HepG2 (cell line): ENCODE measurements around the gene NPEPL1. TPM values are rescaled to one million over a fixed set of nuclear protein-coding genes. Genes with fewer than 3 reads are reported as not detected.
A peak's percentile ranks its signal among the peaks of the same experiment; 100 is the strongest.

Experiments
- ATAC-seq: fragments of 200-7000 bp; cut with Tn5 transposase; 3 replicates; pipeline ENCODE4 v1.9.1; 2020; ENCODE audit warnings: mild to moderate bottlenecking, moderate library complexity
- BruUV-seq: library from RNA; stranded (reverse); fragments of 400-500 nt; replicated peaks from 2 replicates; lab custom pipeline; 2021; lab: Mats Ljungman, UMichigan
- CTCF ChIA-PET: fragments of 300-600 bp; formaldehyde crosslinking; extraction: SDS; loops from one replicate; lab custom pipeline; 2021; ENCODE audit warnings: low total read pairs, inconsistent platforms, low intra/inter-chr PET ratio; lab: Yijun Ruan, JAX
- POLR2A ChIA-PET: fragments of 350-600 bp; sonication (Branson Sonifier 250); formaldehyde crosslinking; loops from one replicate; lab custom pipeline; 2020; ENCODE audit warnings: antibody characterized with exemption, inconsistent platforms; lab: Yijun Ruan, JAX
- DNase-seq: peaks from one replicate; pipeline ENCODE4 v3.0.0-alpha.2; 2015; ENCODE audit warnings: low spot score
- FAIRE-seq: peaks from 3 replicates; lab custom pipeline; 2011; peaks lifted over from hg19 to GRCh38; lab: Jason Lieb, UNC
- H2AFZ ChIP-seq: one replicate; pipeline ENCODE4 v1.6.1; 2011; ENCODE audit warnings: low read length, inconsistent platforms
- H3K27ac ChIP-seq: fragments of 300-600 bp; 3 replicates; pipeline ENCODE4 v1.8.0; 2011; ENCODE audit warnings: mixed run types, mild to moderate bottlenecking, mixed read lengths, low read length, inconsistent platforms; ENCODE audit not compliant: insufficient read depth; ENCODE audit errors: extremely low read length
- H3K27me3 ChIP-seq, 2 experiments: fragments of 200-600 bp in 1 of 2; 2 replicates in 1 of 2; 3 replicates in 1 of 2; pipeline versions ENCODE4 v1.6.0 to v1.8.0; 2011; ENCODE audit warnings: low read length in 2 of 2, mild to moderate bottlenecking in 2 of 2, moderate library complexity in 2 of 2, inconsistent platforms in 1 of 2; ENCODE audit not compliant: insufficient read depth in 2 of 2, control insufficient read depth in 1 of 2
- H3K36me3 ChIP-seq, 2 experiments: fragments of 200-600 bp in 1 of 2; replicated peaks in 1 of 2; 2 replicates in 1 of 2; 3 replicates in 1 of 2; pipeline versions ENCODE4 v1.5.1 to v1.8.0; 2011; ENCODE audit warnings: low read length in 2 of 2, inconsistent platforms in 1 of 2; ENCODE audit not compliant: insufficient read depth in 2 of 2, control insufficient read depth in 1 of 2
- H3K4me1 ChIP-seq: 2 replicates; pipeline ENCODE4 v1.5.1; 2012; ENCODE audit warnings: low read length, inconsistent platforms; ENCODE audit not compliant: insufficient read depth
- H3K4me2 ChIP-seq: 2 replicates; pipeline ENCODE4 v1.6.0; 2011; ENCODE audit warnings: low read depth, low read length, inconsistent platforms
- H3K4me3 ChIP-seq, 3 experiments: fragments of 200-600 bp in 1 of 3; sonication (generic), shearing (Covaris generic) in 1 of 3; replicated peaks in 1 of 3; 2 replicates each; pipeline ENCODE4 v1.5.1; 2011 to 2016; ENCODE audit warnings: low read length in 3 of 3, inconsistent platforms in 2 of 3, low read depth in 2 of 3, mild to moderate bottlenecking in 2 of 3, control low read depth in 1 of 3, mixed read lengths in 1 of 3; ENCODE audit not compliant: insufficient read depth in 1 of 3
- H3K79me2 ChIP-seq: one replicate; pipeline ENCODE4 v1.6.1; 2011; ENCODE audit warnings: low read length, inconsistent platforms; ENCODE audit not compliant: insufficient read depth
- H3K9ac ChIP-seq: 2 replicates; pipeline ENCODE4 v1.6.0; 2011; ENCODE audit warnings: mild to moderate bottlenecking, low read depth, low read length, inconsistent platforms; ENCODE audit not compliant: insufficient read depth
- H3K9me3 ChIP-seq: 2 replicates; pipeline ENCODE4 v1.5.1; 2012; ENCODE audit warnings: mild to moderate bottlenecking, low read length
- H4K20me1 ChIP-seq: 2 replicates; pipeline ENCODE4 v1.6.0; 2011; ENCODE audit warnings: inconsistent platforms, mild to moderate bottlenecking, low read length, moderate library complexity; ENCODE audit not compliant: insufficient read depth
- AGO2 ChIP-seq: fragments of 200-400 bp; formaldehyde crosslinking; optimal IDR thresholded peaks from 2 replicates; pipeline ENCODE3; 2017; ENCODE audit warnings: mild to moderate bottlenecking, low read depth, low read length, moderate library complexity
- AHR ChIP-seq: IDR thresholded peaks from 2 replicates; pipeline ENCODE4 v1.6.1; 2018; ENCODE audit warnings: missing genetic modification reagents, missing compliant biosample characterization
- CAMTA2 ChIP-seq: sonication (generic); formaldehyde crosslinking; IDR thresholded peaks from 2 replicates; pipeline ENCODE4 v1.4.0; 2020; ENCODE audit warnings: mild to moderate bottlenecking, missing genetic modification reagents, borderline replicate concordance
- ELK4 ChIP-seq: sonication (generic); formaldehyde crosslinking; IDR thresholded peaks from 2 replicates; pipeline ENCODE4 v1.9.0; 2021; ENCODE audit warnings: missing genetic modification reagents, borderline replicate concordance
- GABPB1 ChIP-seq: IDR thresholded peaks from 2 replicates; pipeline ENCODE4 v1.6.1; 2016; ENCODE audit warnings: mild to moderate bottlenecking, missing genetic modification reagents, moderate library complexity, missing compliant biosample characterization
- HNRNPL ChIP-seq: fragments of 200-400 bp; formaldehyde crosslinking; IDR thresholded peaks from 2 replicates; pipeline ENCODE4 v1.6.1; 2017; ENCODE audit warnings: mild to moderate bottlenecking, low read depth, low read length
- KDM3A ChIP-seq: IDR thresholded peaks from 2 replicates; pipeline ENCODE4 v1.6.1; 2018; ENCODE audit warnings: low read depth, missing compliant biosample characterization
- NFIB ChIP-seq: sonication (generic); formaldehyde crosslinking; IDR thresholded peaks from 2 replicates; pipeline ENCODE4 v1.9.0; 2021; ENCODE audit warnings: missing genetic modification reagents, mild to moderate bottlenecking, borderline replicate concordance
- TP53 ChIP-seq: sonication (generic); formaldehyde crosslinking; conservative IDR thresholded peaks from 2 replicates; pipeline ENCODE4 v1.4.0; 2020; ENCODE audit warnings: missing genetic modification reagents
- ZNF441 ChIP-seq: sonication (generic); formaldehyde crosslinking; IDR thresholded peaks from 2 replicates; pipeline ENCODE4 v1.7.0; 2021; ENCODE audit warnings: missing genetic modification reagents, borderline replicate concordance
- ZNF629 ChIP-seq: sonication (generic); formaldehyde crosslinking; conservative IDR thresholded peaks from 2 replicates; pipeline ENCODE4 v1.5.0; 2020; ENCODE audit warnings: missing genetic modification reagents
- WGBS: methylation state at CpG from one replicate; pipeline ENCODE4 v1.1.6; 2017; ENCODE audit warnings: low lambda C conversion rate; 5-methylcytosine and 5-hydroxymethylcytosine counted together
- in situ Hi-C: cut with HindIII; loops from 2 replicates; pipeline ENCODE4 v1.10.0; 2017; ENCODE audit warnings: low pct_unique_long_range_greater_than_20kb; ENCODE audit not compliant: extremely low pct_ligation_motif_present
- intact Hi-C: fragments of 100-400 bp; cut with micrococcal nuclease; formaldehyde crosslinking; loops from one replicate; pipeline ENCODE4 v1.10.0; 2022; ENCODE audit not compliant: unreplicated experiment
- polyA plus RNA-seq, 8 experiments: library from polyadenylated mRNA; depleted of rRNA in 3 of 8; stranded (reverse) in 7 of 8; unstranded in 1 of 8; fragments of >200 nt; fragmentation: Illumina TruSeq in 4 of 8; extraction: Trizol in 4 of 8; gene quantifications; 2 replicates each; pipeline versions ENCODE4 v1.2.1 to v1.2.3, GENCODE V29; 2011 to 2016; ENCODE audit warnings: low read depth in 4 of 8, missing spikeins in 1 of 8, mixed read lengths in 1 of 8; ENCODE audit not compliant: insufficient read depth in 1 of 8
- total RNA-seq, 5 experiments: library from RNA; depleted of rRNA; stranded (reverse); fragments of >200 nt; fragmentation: Illumina TruSeq; extraction: Trizol; gene quantifications; 2 replicates each; pipeline ENCODE4 v1.2.3, GENCODE V29; 2016; ENCODE audit warnings: low read depth in 1 of 5
- TF ChIP-seq, protein P1 (sequence below): sonication (generic); formaldehyde crosslinking; IDR thresholded peaks from 2 replicates; pipeline ENCODE4 v1.8.1; 2022; ENCODE audit warnings: low read depth, mild to moderate bottlenecking, missing genetic modification reagents

Gene NPEPL1
- total and polyA plus RNA-seq, 2 of the 13 experiments (the other 11 are each of a cell fraction or from before 2014, with no cell fraction given) = 4.1 to 7.5 TPM

DNA sequence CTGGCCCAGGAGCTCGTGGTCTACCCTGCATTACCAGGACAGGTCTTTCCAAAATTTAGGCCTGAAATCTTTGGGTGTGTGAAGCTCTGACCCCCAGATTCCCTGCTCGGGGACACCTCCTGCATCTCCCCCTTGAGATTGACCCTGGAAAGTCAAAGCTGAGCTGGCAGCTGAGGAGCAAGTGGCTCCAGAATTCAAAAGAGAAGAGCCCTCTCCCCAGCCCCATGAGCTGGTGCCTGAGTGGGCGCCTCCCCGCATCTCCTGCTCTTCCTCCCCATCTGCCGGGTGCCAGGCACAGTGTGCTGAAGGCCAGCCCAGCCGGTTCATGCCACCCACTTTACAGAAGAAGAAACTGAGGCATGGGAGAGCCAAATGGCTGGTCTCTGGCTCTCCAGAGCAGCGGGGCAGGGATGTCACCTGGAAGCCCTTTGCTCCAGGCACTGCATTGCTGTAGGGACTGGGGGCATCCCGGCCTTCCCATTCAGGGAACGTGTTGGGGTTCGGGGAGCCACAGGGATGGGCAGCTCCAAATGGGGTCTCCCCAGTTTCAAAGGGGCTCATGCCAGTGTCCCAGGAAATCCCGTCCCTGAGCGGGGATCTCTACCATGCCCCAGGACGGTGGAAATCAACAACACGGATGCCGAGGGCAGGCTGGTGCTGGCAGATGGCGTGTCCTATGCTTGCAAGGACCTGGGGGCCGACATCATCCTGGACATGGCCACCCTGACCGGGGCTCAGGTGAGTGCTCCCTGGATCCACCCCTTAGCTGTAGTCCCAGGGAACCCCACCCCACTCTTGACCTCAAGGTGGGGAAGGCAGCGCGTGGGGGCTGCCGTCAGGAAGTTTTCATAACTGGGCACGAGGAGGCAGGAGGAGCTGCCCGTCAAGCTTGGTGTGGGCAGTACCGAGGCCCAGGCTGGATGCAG lies 20.5 kb downstream of the NPEPL1 start:
- ATAC-seq (no peak), FAIRE-seq (no peak), DNase-seq (no peak)
- H3K27me3 ChIP-seq = no peaks in the 10 kb centered on the region
- TF ChIP-seq GABPB1 (CRISPR knock-in tag) = no peak
- TF ChIP-seq CAMTA2 = no peak
- no peak for TF ChIP-seq TP53
- TF ChIP-seq AGO2 = peak; percentile 72
- 0 out of 2 replicates have a peak, but pooled peaks have one; percentile 22 for TF ChIP-seq HNRNPL
- TF ChIP-seq ZNF441 = no peak
- TF ChIP-seq KDM3A (CRISPR knock-in tag) = no peak
- no peak for TF ChIP-seq NFIB (CRISPR knock-in tag)
- TF ChIP-seq AHR (CRISPR knock-in tag) = no peak
- no peak for TF ChIP-seq ELK4 (CRISPR knock-in tag)
- TF ChIP-seq ZNF629 (CRISPR knock-in tag) = peak; percentile 46; the same call in 1 of the 2 replicates
- TF ChIP-seq, protein P1, sequence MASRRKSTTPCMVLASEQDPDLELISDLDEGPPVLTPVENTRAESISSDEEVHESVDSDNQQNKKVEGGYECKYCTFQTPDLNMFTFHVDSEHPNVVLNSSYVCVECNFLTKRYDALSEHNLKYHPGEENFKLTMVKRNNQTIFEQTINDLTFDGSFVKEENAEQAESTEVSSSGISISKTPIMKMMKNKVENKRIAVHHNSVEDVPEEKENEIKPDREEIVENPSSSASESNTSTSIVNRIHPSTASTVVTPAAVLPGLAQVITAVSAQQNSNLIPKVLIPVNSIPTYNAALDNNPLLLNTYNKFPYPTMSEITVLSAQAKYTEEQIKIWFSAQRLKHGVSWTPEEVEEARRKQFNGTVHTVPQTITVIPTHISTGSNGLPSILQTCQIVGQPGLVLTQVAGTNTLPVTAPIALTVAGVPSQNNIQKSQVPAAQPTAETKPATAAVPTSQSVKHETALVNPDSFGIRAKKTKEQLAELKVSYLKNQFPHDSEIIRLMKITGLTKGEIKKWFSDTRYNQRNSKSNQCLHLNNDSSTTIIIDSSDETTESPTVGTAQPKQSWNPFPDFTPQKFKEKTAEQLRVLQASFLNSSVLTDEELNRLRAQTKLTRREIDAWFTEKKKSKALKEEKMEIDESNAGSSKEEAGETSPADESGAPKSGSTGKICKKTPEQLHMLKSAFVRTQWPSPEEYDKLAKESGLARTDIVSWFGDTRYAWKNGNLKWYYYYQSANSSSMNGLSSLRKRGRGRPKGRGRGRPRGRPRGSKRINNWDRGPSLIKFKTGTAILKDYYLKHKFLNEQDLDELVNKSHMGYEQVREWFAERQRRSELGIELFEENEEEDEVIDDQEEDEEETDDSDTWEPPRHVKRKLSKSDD = no peak
- WGBS = 92% methylated on average over 23 of the region's 24 CpGs
- ChIA-PET CTCF (no interaction called here), POLR2A (no interaction called here)
- no peaks in the 10 kb centered on the region; the same call in 1 of the 2 replicates for H4K20me1 ChIP-seq
- BruUV-seq = no TSS peak
- H3K9me3 ChIP-seq = no peaks in the 10 kb centered on the region
- H3K79me2 ChIP-seq = no peaks in the 10 kb centered on the region
- in situ Hi-C loops (no loop called here), intact Hi-C loops (no loop called here)
- no peak overlapping the region for H3K9ac ChIP-seq
- H2AFZ ChIP-seq = no peak overlapping the region
- H3K4me3 ChIP-seq = no peak overlapping the region
- H3K4me2 ChIP-seq = no peak overlapping the region
- H3K27ac ChIP-seq = no peak overlapping the region
- H3K4me1 ChIP-seq = peaks cover 21% of the 10 kb centered on the region
- no peaks in the 10 kb centered on the region for H3K36me3 ChIP-seq
